Activated CD8-positive, alpha-beta memory T cell treated with anti-CD3 and anti-CD28 coated beads for 48 hours (primary cell): Measurements from ENCODE around the gene ZDHHC17.
"Not testable (repeated sequence)": the region's sequence is repeated elsewhere in the genome, so short reads cannot be mapped to it uniquely, and the experiment has no call there.

ENCODE experiments used
- DNase-seq, 3 experiments: peaks; one replicate each; pipeline ENCODE4 v3.0.0-alpha.2; 2020; ENCODE audit warnings: low read depth in 2 of 3, low spot score in 2 of 3

Gene ZDHHC17

GRCh38 chr12:76766161-76766560, 2.2 kb downstream of the ZDHHC17 start:
- DNase-seq, result no peak

GRCh38 chr12:76768576-76768975, 4.7 kb downstream of the ZDHHC17 start:
- no peak for DNase-seq

GRCh38 chr12:76777765-76778216, 13.9 kb downstream of the ZDHHC17 start:
- DNase-seq, result no peak

GRCh38 chr12:76778364-76778763, 14.4 kb downstream of the ZDHHC17 start:
- no peak for DNase-seq

- DNase-seq, result not testable (repeated sequence)
Observed at GRCh38 chr12:76779310-76779709, 15.4 kb downstream of the ZDHHC17 start.

- DNase-seq, result no peak
Observed at GRCh38 chr12:76781321-76781720, 17.4 kb downstream of the ZDHHC17 start.

GRCh38 chr12:76782526-76782925, 18.6 kb downstream of the ZDHHC17 start:
- DNase-seq, result no peak

- DNase-seq, result no peak
Observed at GRCh38 chr12:76784600-76785051, 20.7 kb downstream of the ZDHHC17 start.

GRCh38 chr12:76785407-76785806, 21.5 kb downstream of the ZDHHC17 start:
- no peak for DNase-seq

GRCh38 chr12:76786986-76787385, 23.1 kb downstream of the ZDHHC17 start:
- DNase-seq, result no peak

GRCh38 chr12:76787689-76788088, 23.8 kb downstream of the ZDHHC17 start:
- DNase-seq, result no peak

GRCh38 chr12:76789335-76790050, 25.6 kb downstream of the ZDHHC17 start:
- no peak for DNase-seq

- no peak for DNase-seq
Observed at GRCh38 chr12:76790564-76791552, 26.9 kb downstream of the ZDHHC17 start.

GRCh38 chr12:76792828-76793227, 28.9 kb downstream of the ZDHHC17 start:
- no peak for DNase-seq

GRCh38 chr12:76798864-76799263, 34.9 kb downstream of the ZDHHC17 start:
- DNase-seq, result no peak

- no peak for DNase-seq
Observed at GRCh38 chr12:76799362-76799761, 35.4 kb downstream of the ZDHHC17 start.

- DNase-seq, result no peak
Observed at GRCh38 chr12:76802060-76802459, 38.1 kb downstream of the ZDHHC17 start.

- no peak for DNase-seq
Observed at GRCh38 chr12:76804435-76804976, 40.6 kb downstream of the ZDHHC17 start.

- DNase-seq, result no peak
Observed at GRCh38 chr12:76810671-76811419, 46.9 kb downstream of the ZDHHC17 start.

GRCh38 chr12:76811976-76812375, 48.1 kb downstream of the ZDHHC17 start:
- DNase-seq, result no peak

- DNase-seq, result no peak
Observed at GRCh38 chr12:76813265-76813664, 49.4 kb downstream of the ZDHHC17 start.
